ENCODE data around the gene TIAM1.

GRCh38 chr21:31201548-31201947 lies 142.5 kb downstream of the TIAM1 start:
- TF ChIP-seq CTCF (conservative IDR thresholded peaks at IDR 0.05 in 1 of 2, IDR thresholded peaks at IDR 0.05 in 1 of 2; ENCODE audit: extremely low read depth in 1 of 2, insufficient read depth in 1 of 2, low read depth in 1 of 2, low read length in 2 of 2), result no peak
- no peak for TF ChIP-seq EZH2 (IDR thresholded peaks at IDR 0.05; ENCODE audit: borderline replicate concordance, low read length)

Data from mammary epithelial cell (primary cell).